ENCODE results near the gene CPHXL. TPM values are rescaled to one million over a fixed set of nuclear protein-coding genes. Genes with fewer than 3 reads are reported as not detected.

Gene CPHXL
- total RNA-seq, 1 experiment from 2014 or later, result not detected

DNA sequence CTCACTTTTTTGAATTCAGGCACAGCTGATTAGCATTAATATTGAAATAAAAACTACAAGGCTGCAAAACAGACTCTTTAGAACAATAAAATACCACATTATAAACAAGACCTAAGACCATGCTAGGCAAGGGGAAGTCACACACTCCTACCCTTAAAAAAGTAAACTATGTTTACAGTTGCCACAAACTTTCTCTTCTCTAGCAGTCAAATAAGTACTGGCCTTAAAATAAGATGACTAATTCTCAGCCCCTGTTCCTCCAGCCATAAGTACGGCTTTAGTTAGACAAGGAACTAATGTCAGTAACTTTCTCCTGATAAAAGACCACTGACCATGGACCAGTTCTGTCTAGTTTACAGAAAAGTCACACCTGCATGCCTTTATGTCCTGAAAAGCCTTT, 19.5 kb upstream of the CPHXL start:
- peaks cover 14% of the 10 kb centered on the region for H3K27me3 Mint-ChIP-seq (ENCODE audit: unreplicated experiment)
- H3K36me3 Mint-ChIP-seq (ENCODE audit: insufficient read depth, unreplicated experiment), result no peaks in the 10 kb centered on the region
- no peak overlapping the region for H3K4me3 Mint-ChIP-seq (ENCODE audit: low read depth, unreplicated experiment)
- no TSS peak for BruUV-seq (replicated peaks)
- CTCF ChIA-PET, result no interaction called here
- no peaks in the 10 kb centered on the region for H3K4me1 Mint-ChIP-seq (ENCODE audit: low read depth, unreplicated experiment)
- TF ChIP-seq, protein P1, sequence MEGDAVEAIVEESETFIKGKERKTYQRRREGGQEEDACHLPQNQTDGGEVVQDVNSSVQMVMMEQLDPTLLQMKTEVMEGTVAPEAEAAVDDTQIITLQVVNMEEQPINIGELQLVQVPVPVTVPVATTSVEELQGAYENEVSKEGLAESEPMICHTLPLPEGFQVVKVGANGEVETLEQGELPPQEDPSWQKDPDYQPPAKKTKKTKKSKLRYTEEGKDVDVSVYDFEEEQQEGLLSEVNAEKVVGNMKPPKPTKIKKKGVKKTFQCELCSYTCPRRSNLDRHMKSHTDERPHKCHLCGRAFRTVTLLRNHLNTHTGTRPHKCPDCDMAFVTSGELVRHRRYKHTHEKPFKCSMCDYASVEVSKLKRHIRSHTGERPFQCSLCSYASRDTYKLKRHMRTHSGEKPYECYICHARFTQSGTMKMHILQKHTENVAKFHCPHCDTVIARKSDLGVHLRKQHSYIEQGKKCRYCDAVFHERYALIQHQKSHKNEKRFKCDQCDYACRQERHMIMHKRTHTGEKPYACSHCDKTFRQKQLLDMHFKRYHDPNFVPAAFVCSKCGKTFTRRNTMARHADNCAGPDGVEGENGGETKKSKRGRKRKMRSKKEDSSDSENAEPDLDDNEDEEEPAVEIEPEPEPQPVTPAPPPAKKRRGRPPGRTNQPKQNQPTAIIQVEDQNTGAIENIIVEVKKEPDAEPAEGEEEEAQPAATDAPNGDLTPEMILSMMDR (IDR thresholded peaks at IDR 0.05; ENCODE audit: unreplicated experiment), result no peak
- intact Hi-C loops (cut with micrococcal nuclease; ENCODE audit: unreplicated experiment), result no loop called here
- H3K27ac Mint-ChIP-seq (ENCODE audit: unreplicated experiment), result no peak overlapping the region
- peaks cover 14% of the 10 kb centered on the region for H3K9me3 Mint-ChIP-seq (ENCODE audit: low read depth, unreplicated experiment)
- DNase-seq, result no peak

DNA sequence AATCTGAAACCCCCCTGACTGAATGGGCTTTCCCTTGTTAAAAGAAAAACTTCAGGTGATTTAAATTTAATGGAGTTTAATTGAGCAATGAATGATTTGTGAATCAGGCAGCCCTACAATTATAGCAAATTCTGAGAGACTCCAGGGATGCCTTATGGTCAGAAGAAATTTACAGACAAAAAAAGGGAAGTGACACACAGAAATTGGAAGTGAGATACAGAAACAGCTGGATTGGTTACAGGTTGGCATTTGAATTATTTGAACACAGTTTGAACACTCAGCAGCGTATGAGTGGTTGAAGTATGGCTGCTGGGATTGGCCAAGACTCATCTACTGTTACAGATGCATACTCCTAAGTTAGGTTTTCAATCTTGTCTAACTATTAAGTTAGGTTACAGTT, 19.0 kb upstream of the CPHXL start:
- CTCF ChIA-PET, result no interaction called here
- DNase-seq, result no peak
- Mint-ChIP-seq H3K36me3 (ENCODE audit: insufficient read depth, unreplicated experiment) (no peaks in the 10 kb centered on the region), H3K27me3 (ENCODE audit: unreplicated experiment) (peaks cover 14% of the 10 kb centered on the region), H3K27ac (ENCODE audit: unreplicated experiment) (no peak overlapping the region), H3K9me3 (ENCODE audit: low read depth, unreplicated experiment) (peaks cover 14% of the 10 kb centered on the region), H3K4me1 (ENCODE audit: low read depth, unreplicated experiment) (no peaks in the 10 kb centered on the region), H3K4me3 (ENCODE audit: low read depth, unreplicated experiment) (no peak overlapping the region)
- TF ChIP-seq, protein P1 (IDR thresholded peaks at IDR 0.05; ENCODE audit: unreplicated experiment), result no peak
- no TSS peak for BruUV-seq (replicated peaks)
- intact Hi-C loops (cut with micrococcal nuclease; ENCODE audit: unreplicated experiment), result no loop called here

DNA sequence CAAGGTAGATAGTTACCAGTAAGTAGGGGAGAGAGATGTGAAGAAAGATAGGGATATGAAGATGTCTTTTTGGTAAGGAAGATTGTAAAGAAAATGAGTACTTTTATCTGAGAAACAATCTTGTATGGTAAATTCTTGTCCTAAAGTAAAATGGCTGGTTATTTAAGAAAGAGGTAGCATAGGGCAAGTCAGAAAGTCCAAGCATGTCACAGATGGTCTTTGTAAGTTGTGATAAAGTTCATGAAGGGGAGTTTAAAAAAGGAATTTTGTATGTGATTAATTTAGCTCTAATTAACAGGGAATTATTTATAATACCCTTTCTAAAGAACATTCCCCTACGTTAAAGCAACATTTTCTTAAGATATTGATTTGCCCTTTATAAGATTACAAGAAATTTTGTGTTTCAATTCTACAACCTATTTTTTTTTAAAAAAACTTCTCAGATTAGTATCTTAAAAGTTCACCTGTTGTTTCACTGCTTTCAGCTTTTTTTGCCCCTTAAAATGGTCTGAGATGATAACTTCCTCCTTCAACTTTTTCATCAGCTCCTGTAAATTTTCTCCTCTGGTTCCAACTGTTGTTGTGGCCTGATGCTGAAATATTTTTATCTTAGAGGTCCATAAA, 16.2 kb upstream of the CPHXL start:
- H3K27me3 Mint-ChIP-seq (ENCODE audit: unreplicated experiment), result peaks cover 4% of the 10 kb centered on the region
- no peaks in the 10 kb centered on the region for H3K36me3 Mint-ChIP-seq (ENCODE audit: insufficient read depth, unreplicated experiment)
- H3K4me3 Mint-ChIP-seq (ENCODE audit: low read depth, unreplicated experiment), result no peak overlapping the region
- TF ChIP-seq, protein P1 (IDR thresholded peaks at IDR 0.05; ENCODE audit: unreplicated experiment), result no peak
- DNase-seq, result no peak
- intact Hi-C loops (cut with micrococcal nuclease; ENCODE audit: unreplicated experiment), result no loop called here
- no TSS peak for BruUV-seq (replicated peaks)
- CTCF ChIA-PET, result no interaction called here
- H3K9me3 Mint-ChIP-seq (ENCODE audit: low read depth, unreplicated experiment), result peaks cover 12% of the 10 kb centered on the region
- H3K4me1 Mint-ChIP-seq (ENCODE audit: low read depth, unreplicated experiment), result no peaks in the 10 kb centered on the region
- no peak overlapping the region for H3K27ac Mint-ChIP-seq (ENCODE audit: unreplicated experiment)

DNA sequence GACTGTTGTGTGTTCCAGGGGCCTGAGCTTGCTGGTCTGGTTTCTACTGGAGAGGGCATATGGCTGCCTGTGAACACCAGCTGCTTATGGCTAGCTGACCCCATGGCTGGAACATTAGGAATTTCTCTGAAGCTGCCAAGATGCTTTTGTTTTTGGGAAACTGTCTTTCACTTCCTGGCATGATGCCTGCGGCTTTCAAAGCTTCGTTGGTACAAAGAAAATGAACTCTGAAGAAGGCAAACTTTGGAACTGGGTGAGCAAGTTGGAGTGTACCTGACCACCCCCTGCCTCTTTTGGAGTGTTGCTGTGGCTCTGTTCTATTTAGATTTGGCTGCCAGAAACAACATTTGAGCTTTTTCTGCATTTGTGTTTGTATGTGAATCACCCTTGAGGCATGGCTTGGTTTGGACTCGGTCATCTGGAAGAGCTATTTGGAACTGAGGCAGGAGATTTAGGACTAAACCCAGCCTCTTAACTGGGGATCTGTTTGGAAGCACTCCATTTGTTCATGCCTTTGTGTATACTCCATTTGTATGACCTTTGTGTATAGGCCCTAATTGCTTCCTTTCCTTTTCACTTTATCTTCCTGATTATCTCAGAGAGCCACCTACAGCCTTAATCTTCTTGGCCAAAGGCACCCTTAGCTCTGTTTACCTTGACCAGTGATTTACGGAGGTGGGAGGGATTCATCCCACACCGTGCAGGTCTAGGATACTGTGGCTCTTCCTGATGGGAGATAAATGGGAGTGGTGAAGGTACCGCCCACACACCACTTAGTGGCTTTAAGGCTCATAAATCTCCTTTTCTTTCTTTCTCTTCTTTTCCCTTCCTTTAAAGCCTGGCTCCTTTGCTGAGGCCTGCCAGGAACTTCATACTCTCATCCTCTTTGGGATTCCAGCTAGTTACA, 7.3 kb upstream of the CPHXL start:
- H3K4me1 Mint-ChIP-seq (ENCODE audit: low read depth, unreplicated experiment), result no peaks in the 10 kb centered on the region
- H3K36me3 Mint-ChIP-seq (ENCODE audit: insufficient read depth, unreplicated experiment), result no peaks in the 10 kb centered on the region
- no peak overlapping the region for H3K4me3 Mint-ChIP-seq (ENCODE audit: low read depth, unreplicated experiment)
- CTCF ChIA-PET, result interaction anchor here (0.6 kb wide), 1 partner anchor 26 kb away, joined by 3 read pairs; no protein-coding TSS in a partner anchor
- intact Hi-C loops (cut with micrococcal nuclease; ENCODE audit: unreplicated experiment), result no loop called here
- BruUV-seq (replicated peaks), result no TSS peak
- TF ChIP-seq, protein P1 (IDR thresholded peaks at IDR 0.05; ENCODE audit: unreplicated experiment), result no peak
- H3K9me3 Mint-ChIP-seq (ENCODE audit: low read depth, unreplicated experiment), result peaks cover 4% of the 10 kb centered on the region
- no peak overlapping the region for H3K27ac Mint-ChIP-seq (ENCODE audit: unreplicated experiment)
- H3K27me3 Mint-ChIP-seq (ENCODE audit: unreplicated experiment), result no peaks in the 10 kb centered on the region
- no peak for DNase-seq

Measured in Calu3 (cell line).